HepG2 (cell line): ENCODE measurements around the gene CMIP. TPM values are rescaled to one million over a fixed set of nuclear protein-coding genes. Genes with fewer than 3 reads are reported as not detected.

Experiments
- BCL6 ChIP-seq: IDR thresholded peaks from 2 replicates; pipeline ENCODE4 v1.6.1; 2016; ENCODE audit warnings: missing genetic modification reagents, missing compliant biosample characterization
- MED1 ChIP-seq: sonication (generic); formaldehyde crosslinking; IDR thresholded peaks from 2 replicates; pipeline ENCODE4 v1.4.0; 2020; ENCODE audit warnings: missing genetic modification reagents
- MXD4 ChIP-seq: IDR thresholded peaks from 2 replicates; pipeline ENCODE4 v1.6.1; 2016; ENCODE audit warnings: mild to moderate bottlenecking, missing biosample characterization, missing genetic modification reagents
- MYNN ChIP-seq: sonication (generic); formaldehyde crosslinking; IDR thresholded peaks from 2 replicates; pipeline ENCODE4 v1.4.0; 2020; ENCODE audit warnings: mild to moderate bottlenecking, low read depth, missing genetic modification reagents
- RARA ChIP-seq: IDR thresholded peaks from 2 replicates; pipeline ENCODE4 v1.6.1; 2016; ENCODE audit warnings: missing genetic modification reagents, missing compliant biosample characterization
- SMAD3 ChIP-seq: sonication (generic); formaldehyde crosslinking; IDR thresholded peaks from 2 replicates; pipeline ENCODE4 v1.4.0; 2020; ENCODE audit warnings: missing genetic modification reagents
- SOX13 ChIP-seq, 3 experiments: fragments of 450-650 bp in 1 of 3; sonication (generic) in 1 of 3; formaldehyde crosslinking in 1 of 3; IDR thresholded peaks in 2 of 3; conservative IDR thresholded peaks in 1 of 3; 2 replicates each; pipeline versions ENCODE4 v1.5.0 to v1.6.1; 2016 to 2020; ENCODE audit warnings: antibody characterized with exemption in 1 of 3, mild to moderate bottlenecking in 1 of 3, missing compliant biosample characterization in 1 of 3, missing genetic modification reagents in 1 of 3, moderate library complexity in 1 of 3
- TSC22D2 ChIP-seq: sonication (generic); formaldehyde crosslinking; IDR thresholded peaks from 2 replicates; pipeline ENCODE4 v1.5.1; 2020; ENCODE audit warnings: missing genetic modification reagents, mild to moderate bottlenecking, borderline replicate concordance
- XRCC5 ChIP-seq: fragments of 200-400 bp; formaldehyde crosslinking; optimal IDR thresholded peaks from 2 replicates; pipeline ENCODE3; 2017; ENCODE audit warnings: mild to moderate bottlenecking, low read length
- ZFP91 ChIP-seq: sonication (generic); formaldehyde crosslinking; IDR thresholded peaks from 2 replicates; pipeline ENCODE4 v1.9.0; 2022; ENCODE audit warnings: missing genetic modification reagents, mild to moderate bottlenecking, borderline replicate concordance
- ZNF33B ChIP-seq: sonication (generic); formaldehyde crosslinking; IDR thresholded peaks from 2 replicates; pipeline ENCODE4 v1.5.1; 2020; ENCODE audit warnings: mild to moderate bottlenecking, missing genetic modification reagents
- ZNF503 ChIP-seq: sonication (generic); formaldehyde crosslinking; IDR thresholded peaks from 2 replicates; pipeline ENCODE4 v1.4.0; 2020; ENCODE audit warnings: missing genetic modification reagents
- ZNF614 ChIP-seq: IDR thresholded peaks from 2 replicates; pipeline ENCODE4 v1.6.1; 2018; ENCODE audit warnings: missing biosample characterization, missing genetic modification reagents, inconsistent platforms, borderline replicate concordance
- ZNF687 ChIP-seq: sonication (generic); formaldehyde crosslinking; IDR thresholded peaks from 2 replicates; pipeline ENCODE4 v1.5.1; 2020; ENCODE audit warnings: mild to moderate bottlenecking, missing genetic modification reagents, moderate library complexity
- ZNF740 ChIP-seq: sonication (generic); formaldehyde crosslinking; IDR thresholded peaks from 2 replicates; pipeline ENCODE4 v1.4.0; 2020; ENCODE audit warnings: missing genetic modification reagents
- polyA plus RNA-seq, 8 experiments: library from polyadenylated mRNA; depleted of rRNA in 3 of 8; stranded (reverse) in 7 of 8; unstranded in 1 of 8; fragments of >200 nt; fragmentation: Illumina TruSeq in 4 of 8; extraction: Trizol in 4 of 8; gene quantifications; 2 replicates each; pipeline versions ENCODE4 v1.2.1 to v1.2.3, GENCODE V29; 2011 to 2016; ENCODE audit warnings: low read depth in 4 of 8, missing spikeins in 1 of 8, mixed read lengths in 1 of 8; ENCODE audit not compliant: insufficient read depth in 1 of 8
- total RNA-seq, 5 experiments: library from RNA; depleted of rRNA; stranded (reverse); fragments of >200 nt; fragmentation: Illumina TruSeq; extraction: Trizol; gene quantifications; 2 replicates each; pipeline ENCODE4 v1.2.3, GENCODE V29; 2016; ENCODE audit warnings: low read depth in 1 of 5
- TF ChIP-seq, protein P1 (sequence below): sonication (generic); formaldehyde crosslinking; conservative IDR thresholded peaks from 2 replicates; pipeline ENCODE4 v1.8.0; 2022; ENCODE audit warnings: missing genetic modification reagents
- TF ChIP-seq, protein P2 (sequence below): sonication (generic); formaldehyde crosslinking; IDR thresholded peaks from 2 replicates; pipeline ENCODE4 v1.4.0; 2020; ENCODE audit warnings: missing genetic modification reagents

Gene CMIP
- total and polyA plus RNA-seq, 2 of the 13 experiments (the other 11 are each of a cell fraction or from before 2014, with no cell fraction given) = 10.9 to 18.1 TPM

DNA sequence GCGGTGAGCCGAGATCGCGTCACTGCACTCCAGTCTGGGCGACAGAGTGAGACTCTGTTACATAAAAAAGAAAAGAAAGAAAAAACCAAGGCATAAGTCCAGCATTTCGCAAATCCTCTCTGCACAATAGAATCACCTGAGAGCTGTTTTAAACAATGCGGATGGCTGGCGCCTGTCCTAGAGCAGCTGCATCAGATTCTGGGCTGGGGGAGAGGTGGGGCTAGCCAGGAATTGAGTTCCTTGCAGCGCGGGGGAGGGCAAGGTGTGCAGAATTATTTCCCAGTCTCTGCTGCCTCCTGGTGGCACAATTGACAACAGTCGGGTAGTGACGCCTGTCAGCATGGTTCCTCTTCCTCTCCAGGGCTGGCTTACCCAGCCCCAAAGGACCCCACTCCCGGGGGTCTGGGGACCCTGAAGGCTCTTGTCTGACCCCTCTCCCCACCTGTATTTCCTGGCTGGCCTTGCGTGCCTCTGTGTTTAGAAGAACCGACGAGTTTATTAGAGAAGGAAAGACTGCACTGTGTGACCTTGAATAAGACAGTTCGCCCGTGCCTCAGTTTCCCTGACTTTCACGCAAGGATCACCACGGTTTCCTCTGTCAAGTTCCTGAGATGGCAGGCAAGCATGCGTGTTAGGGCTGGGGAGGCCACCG lies 293.4 kb downstream of the CMIP start (continued):
- TF ChIP-seq ZNF687 (CRISPR knock-in tag) (peak; percentile 32), RARA (CRISPR knock-in tag) (peak; percentile 14; the same call in 1 of the 2 replicates), XRCC5 (peak; percentile 78), MXD4 (0 out of 2 replicates have a peak, but pooled peaks have one; percentile 30), SMAD3 (CRISPR knock-in tag) (no peak), ZNF614 (CRISPR knock-in tag) (peak; percentile 51; the same call in 1 of the 2 replicates), SOX13 (IDR thresholded peaks at IDR 0.05) (no peak), SOX13 (CRISPR knock-in tag; conservative IDR thresholded peaks at IDR 0.05 in 1 of 2, IDR thresholded peaks at IDR 0.05 in 1 of 2) (peak in 1 of 2 experiments; percentile 75; a peak in 2 of 4 replicates), BCL6 (CRISPR knock-in tag) (0 out of 2 replicates have a peak, but pooled peaks have one; percentile 8), ZNF740 (CRISPR knock-in tag) (no peak), ZNF503 (no peak), MED1 (0 out of 2 replicates have a peak, but pooled peaks have one; percentile 18), TSC22D2 (peak; percentile 79; the same call in 1 of the 2 replicates), MYNN (CRISPR knock-in tag) (0 out of 2 replicates have a peak, but pooled peaks have one; percentile 52), ZFP91 (CRISPR knock-in tag) (peak; percentile 26; the same call in 1 of the 2 replicates), ZNF33B (CRISPR knock-in tag) (no peak)
- TF ChIP-seq, protein P1, sequence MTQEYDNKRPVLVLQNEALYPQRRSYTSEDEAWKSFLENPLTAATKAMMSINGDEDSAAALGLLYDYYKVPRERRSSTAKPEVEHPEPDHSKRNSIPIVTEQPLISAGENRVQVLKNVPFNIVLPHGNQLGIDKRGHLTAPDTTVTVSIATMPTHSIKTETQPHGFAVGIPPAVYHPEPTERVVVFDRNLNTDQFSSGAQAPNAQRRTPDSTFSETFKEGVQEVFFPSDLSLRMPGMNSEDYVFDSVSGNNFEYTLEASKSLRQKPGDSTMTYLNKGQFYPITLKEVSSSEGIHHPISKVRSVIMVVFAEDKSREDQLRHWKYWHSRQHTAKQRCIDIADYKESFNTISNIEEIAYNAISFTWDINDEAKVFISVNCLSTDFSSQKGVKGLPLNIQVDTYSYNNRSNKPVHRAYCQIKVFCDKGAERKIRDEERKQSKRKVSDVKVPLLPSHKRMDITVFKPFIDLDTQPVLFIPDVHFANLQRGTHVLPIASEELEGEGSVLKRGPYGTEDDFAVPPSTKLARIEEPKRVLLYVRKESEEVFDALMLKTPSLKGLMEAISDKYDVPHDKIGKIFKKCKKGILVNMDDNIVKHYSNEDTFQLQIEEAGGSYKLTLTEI (CRISPR knock-in tag) = no peak
- TF ChIP-seq, protein P2, sequence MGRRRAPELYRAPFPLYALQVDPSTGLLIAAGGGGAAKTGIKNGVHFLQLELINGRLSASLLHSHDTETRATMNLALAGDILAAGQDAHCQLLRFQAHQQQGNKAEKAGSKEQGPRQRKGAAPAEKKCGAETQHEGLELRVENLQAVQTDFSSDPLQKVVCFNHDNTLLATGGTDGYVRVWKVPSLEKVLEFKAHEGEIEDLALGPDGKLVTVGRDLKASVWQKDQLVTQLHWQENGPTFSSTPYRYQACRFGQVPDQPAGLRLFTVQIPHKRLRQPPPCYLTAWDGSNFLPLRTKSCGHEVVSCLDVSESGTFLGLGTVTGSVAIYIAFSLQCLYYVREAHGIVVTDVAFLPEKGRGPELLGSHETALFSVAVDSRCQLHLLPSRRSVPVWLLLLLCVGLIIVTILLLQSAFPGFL (CRISPR knock-in tag) = no peak
